SKM-1 (cell line): ENCODE results near the gene KIF2A.
A peak's percentile ranks its signal among the peaks of the same experiment; 100 is the strongest.

Experiments used
- DNase-seq: peaks from one replicate; lab custom pipeline; 2025; ENCODE audit not compliant: unreplicated experiment; lab: John Stamatoyannopoulos, UW

KIF2A gene

GRCh38 chr5:62374090-62374489, 68.1 kb downstream of the KIF2A start:
- DNase-seq = no peak

DNA sequence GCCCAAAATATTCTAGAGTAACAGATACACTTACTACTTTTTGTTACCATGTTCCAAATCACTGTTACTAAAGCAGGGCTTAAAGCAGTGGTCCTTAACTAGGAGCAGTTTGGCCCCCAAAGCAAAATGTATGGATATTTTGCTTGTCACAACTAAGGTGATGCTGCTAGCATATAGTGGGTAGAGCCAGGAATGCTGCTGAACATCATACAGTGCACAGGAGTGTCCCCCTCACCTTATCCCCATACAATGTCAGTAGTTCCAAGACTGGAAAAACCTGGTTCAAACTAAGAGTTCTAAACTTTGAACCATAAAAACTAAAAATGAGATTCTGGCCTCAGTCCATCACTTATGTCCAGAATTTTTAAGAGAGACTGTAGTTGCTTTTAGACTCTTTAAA, 69.6 kb downstream of the KIF2A start:
- DNase-seq = no peak

DNA sequence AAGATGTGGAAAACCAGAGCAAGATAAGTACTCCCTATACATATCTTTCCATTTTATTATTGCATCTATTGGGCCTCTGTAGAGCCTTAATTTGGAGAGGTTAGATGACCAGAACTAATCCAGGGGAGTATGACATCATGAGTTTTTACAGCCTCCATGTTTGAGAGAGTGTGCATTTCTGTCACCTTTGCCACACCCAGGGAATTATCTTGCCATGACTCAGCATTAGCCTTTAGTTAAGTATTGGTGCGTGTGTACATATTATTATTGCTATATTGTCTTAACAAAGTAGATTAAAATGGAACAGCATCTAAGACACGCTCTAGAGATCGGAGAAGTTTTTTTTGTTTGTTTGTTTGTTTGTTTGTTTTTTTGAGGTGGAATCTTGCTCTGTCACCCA, 70.1 kb downstream of the KIF2A start:
- no peak for DNase-seq

GRCh38 chr5:62385131-62385530, 79.1 kb downstream of the KIF2A start:
- no peak for DNase-seq

GRCh38 chr5:62385816-62386400, 79.9 kb downstream of the KIF2A start:
- no peak for DNase-seq

DNA sequence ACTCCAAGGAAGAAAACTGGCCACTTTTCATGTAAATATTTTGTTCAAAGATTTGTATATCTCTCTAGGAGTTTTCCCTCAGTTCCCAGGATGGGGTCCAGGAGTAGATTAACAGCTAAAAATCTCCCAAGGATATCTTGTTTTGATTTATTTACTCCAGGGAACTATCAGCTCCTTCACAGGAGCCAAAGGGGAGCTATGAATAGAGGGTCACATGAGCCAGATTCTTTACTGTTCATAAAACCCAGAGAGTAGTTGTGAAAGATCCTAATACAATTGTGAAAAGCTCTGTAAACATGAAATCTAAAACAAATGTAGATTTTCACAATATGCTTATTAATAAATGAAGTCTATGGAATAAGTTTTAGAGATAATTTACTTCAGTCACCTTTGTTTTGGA, 80.8 kb downstream of the KIF2A start:
- no peak for DNase-seq

DNA sequence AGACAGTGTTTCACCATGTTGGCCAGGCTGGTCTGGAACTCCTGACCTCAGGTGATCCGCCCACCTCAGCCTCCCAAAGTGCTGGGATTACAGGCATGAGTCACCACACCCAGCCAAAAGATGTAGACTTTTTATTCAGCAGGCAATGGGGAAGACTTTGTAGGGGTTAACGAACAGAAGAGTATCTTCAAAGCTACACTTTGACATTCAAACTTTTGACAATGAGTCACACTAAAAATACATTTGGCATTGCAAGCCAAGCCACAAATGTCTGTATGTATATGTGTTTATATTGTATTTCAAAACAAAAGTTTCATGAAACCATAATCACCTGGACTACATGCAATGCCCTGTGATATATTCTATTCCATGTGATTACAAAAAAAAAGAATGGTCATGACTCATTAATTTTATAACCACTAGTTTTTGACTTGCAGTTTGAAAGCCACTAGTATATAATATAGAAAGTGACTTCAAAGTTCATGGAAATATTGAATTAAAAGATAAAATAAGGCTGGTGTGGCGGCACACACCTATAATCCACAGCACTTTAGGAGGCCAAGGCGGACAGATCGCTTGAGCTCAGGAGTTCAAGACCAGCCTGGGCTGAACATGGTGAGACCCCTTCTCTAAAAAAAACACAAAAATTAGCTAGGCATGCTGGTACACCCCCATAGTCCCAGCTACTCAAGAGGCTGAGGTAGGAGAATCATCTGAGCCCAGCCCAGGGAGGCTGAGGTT, 89.4 kb downstream of the KIF2A start:
- DNase-seq = no peak

DNA sequence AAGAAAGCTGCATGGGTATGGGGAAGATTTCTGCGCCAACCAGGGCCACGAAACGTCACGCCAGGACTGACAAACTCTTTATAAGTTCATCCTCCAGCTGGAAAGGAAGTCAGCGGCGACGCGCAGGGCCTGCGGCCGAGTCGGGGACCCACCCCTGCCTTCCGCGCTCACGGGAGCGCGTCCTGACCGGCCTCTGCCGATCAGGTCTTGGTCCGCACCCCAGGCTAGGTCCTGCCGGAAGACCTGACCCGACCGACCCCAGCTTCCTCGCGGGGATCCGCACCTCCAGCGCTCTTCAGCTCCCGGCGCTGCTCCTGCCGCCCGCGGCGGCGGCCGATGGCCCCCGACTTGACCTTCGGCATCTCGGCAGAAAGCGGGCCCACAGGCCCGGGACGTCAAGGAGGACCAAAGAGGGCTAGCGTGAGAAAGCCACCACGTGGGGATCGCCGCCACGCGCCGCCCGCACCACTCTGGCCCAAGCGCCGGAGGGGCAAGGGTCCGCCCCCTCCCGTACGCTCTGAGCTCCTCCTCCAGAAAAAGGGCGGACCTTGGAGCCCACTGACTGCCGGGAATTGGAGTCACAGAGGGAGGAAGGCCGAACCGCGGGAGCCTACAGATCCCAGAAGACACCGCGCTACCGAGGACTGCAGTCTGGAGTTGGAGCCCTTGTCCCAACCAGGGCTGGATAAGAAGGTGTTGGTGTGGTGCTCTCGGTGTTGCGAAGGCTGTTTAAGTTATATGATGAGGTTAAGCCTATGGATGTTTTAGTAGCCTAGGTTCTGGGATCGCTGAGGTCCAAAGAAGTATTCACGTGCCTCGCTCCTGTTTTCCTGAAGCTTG, 97.6 kb downstream of the KIF2A start, which contains the start of gene DIMT1:
TSS of gene DIMT1 (minus strand) at position 495 of the 840 bp plus-strand sequence. CDS start at position 362, 133 bp downstream.
- peak; percentile 98 for DNase-seq

GRCh38 chr5:62412549-62413329, 106.7 kb downstream of the KIF2A start, which contains the start of gene IPO11:
Gene IPO11, plus strand, starts transcription at chr5:62412763. Its CDS starts 24,517 bp downstream, at chr5:62437280.
- peak; percentile 96 for DNase-seq

GRCh38 chr5:62413711-62414110, 107.7 kb downstream of the KIF2A start:
- DNase-seq = no peak

GRCh38 chr5:62418462-62419076, 112.6 kb downstream of the KIF2A start:
- DNase-seq = no peak

DNA sequence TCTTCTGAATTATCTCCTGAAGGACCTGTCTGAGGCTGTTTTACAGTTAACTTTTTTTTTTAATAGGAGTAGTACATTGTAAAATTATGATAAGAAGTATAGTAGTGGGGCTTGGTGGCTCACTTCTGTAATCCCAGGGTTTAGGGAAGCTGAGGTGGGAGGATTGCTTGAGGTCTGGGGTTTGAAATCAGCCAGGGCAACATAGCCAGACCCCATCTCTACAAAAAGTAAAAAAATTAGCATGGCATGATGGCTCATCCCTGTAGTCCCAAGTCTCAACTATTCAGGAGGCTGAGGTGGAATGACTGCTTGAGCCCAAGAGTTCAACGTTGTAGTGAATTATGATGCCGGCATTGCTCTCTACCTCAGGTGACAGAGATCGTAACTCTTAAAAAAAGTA, 113.6 kb downstream of the KIF2A start:
- DNase-seq = no peak

DNA sequence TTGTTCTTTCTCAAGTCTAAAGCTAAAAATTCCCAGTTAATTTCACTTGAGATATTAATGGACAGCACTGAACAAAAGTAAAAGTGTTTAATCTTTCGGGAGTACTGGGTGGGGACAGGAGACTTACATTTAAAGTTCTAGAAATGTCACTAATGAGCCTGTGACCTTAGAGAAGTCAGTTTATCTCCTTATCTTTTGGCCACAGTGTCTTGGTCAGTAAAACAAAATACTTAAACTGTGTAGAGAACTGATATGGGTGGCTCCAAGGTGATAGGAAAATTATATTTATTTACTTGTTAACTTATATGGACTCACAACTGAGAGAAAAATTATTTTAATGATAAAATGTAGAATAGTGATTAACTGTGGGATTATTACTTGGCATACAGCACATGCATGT, 115.4 kb downstream of the KIF2A start:
- no peak for DNase-seq

DNA sequence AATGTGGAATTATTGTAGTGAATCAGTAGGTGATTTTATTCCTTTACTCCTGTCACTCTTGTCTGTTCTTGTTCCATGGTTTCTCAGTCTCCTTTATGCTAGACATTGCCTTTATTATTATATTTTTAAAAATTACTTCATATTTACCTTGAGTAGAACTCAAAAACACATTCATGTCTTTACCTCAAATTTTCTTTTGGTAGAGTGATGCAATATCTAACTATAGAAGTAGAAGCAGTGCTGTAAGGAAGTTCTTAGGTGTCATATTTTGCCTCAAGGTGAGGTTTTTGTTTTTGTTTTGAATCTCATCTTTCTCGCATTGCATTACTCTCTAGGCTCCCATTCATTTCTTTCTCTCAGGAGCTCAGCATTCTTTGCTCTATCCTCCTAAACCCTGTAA, 118.8 kb downstream of the KIF2A start:
- no peak for DNase-seq

GRCh38 chr5:62431735-62432620, 126.0 kb downstream of the KIF2A start:
- no peak for DNase-seq

- DNase-seq = no peak
Observed at GRCh38 chr5:62432621-62433064, 126.6 kb downstream of the KIF2A start.
